ENCODE measurements around the gene GPAM. TPM values are rescaled to one million over a fixed set of nuclear protein-coding genes. Genes with fewer than 3 reads are reported as not detected.

The GPAM gene
- total and polyA plus RNA-seq, 2 donors from 2014 or later = 4.0 to 9.9 TPM

- Histone ChIP-seq H3K27ac (ENCODE audit: low read depth in 2 of 2, low read length in 2 of 2) (no peak overlapping the region), H3K36me3 (ENCODE audit: control insufficient read depth in 2 of 3, insufficient read depth in 3 of 3, low read length in 3 of 3) (no peaks in the 10 kb centered on the region), H3K4me1 (ENCODE audit: control insufficient read depth in 2 of 3, insufficient read depth in 2 of 3, low read depth in 1 of 3, low read length in 3 of 3) (no peaks in the 10 kb centered on the region), H3K9ac (ENCODE audit: low read length in 3 of 3) (no peak overlapping the region), H3K4me3 (ENCODE audit: low read length in 3 of 3) (no peak overlapping the region), H3K27me3 (ENCODE audit: control insufficient read depth, insufficient read depth, low read length) (peaks cover 3% of the 10 kb centered on the region), H3K9me3 (ENCODE audit: control insufficient read depth in 2 of 3, insufficient read depth in 1 of 3, low read length in 3 of 3) (no peaks in the 10 kb centered on the region)
- TF ChIP-seq CTCF (IDR thresholded peaks at IDR 0.05; ENCODE audit: borderline replicate concordance, extremely low read depth, insufficient read depth) = no peak
- FAIRE-seq = no peak
- DNase-seq = no peak
- intact Hi-C loops (cut with DNase I) = no loop called here
Measured at GRCh38 chr10:112135604-112136003, 48.0 kb downstream of the GPAM start.

GRCh38 chr10:112132435-112132834 lies 51.1 kb downstream of the GPAM start:
- no peak for FAIRE-seq
- Histone ChIP-seq H3K9me3 (ENCODE audit: control insufficient read depth in 2 of 3, insufficient read depth in 1 of 3, low read length in 3 of 3) (no peaks in the 10 kb centered on the region), H3K27ac (ENCODE audit: low read depth in 2 of 2, low read length in 2 of 2) (no peak overlapping the region), H3K9ac (ENCODE audit: low read length in 3 of 3) (no peak overlapping the region), H3K27me3 (ENCODE audit: control insufficient read depth, insufficient read depth, low read length) (peaks cover 3% of the 10 kb centered on the region), H3K4me1 (ENCODE audit: control insufficient read depth in 2 of 3, insufficient read depth in 2 of 3, low read depth in 1 of 3, low read length in 3 of 3) (no peaks in the 10 kb centered on the region), H3K36me3 (ENCODE audit: control insufficient read depth in 2 of 3, insufficient read depth in 3 of 3, low read length in 3 of 3) (no peaks in the 10 kb centered on the region), H3K4me3 (ENCODE audit: low read length in 3 of 3) (no peak overlapping the region)
- intact Hi-C loops (cut with DNase I) = no loop called here
- DNase-seq = no peak
- no peak for TF ChIP-seq CTCF (IDR thresholded peaks at IDR 0.05; ENCODE audit: borderline replicate concordance, extremely low read depth, insufficient read depth)

- H3K4me1 ChIP-seq (ENCODE audit: control insufficient read depth in 2 of 3, insufficient read depth in 2 of 3, low read depth in 1 of 3, low read length in 3 of 3) = no peaks in the 10 kb centered on the region
- FAIRE-seq (no peak), DNase-seq (no peak)
- intact Hi-C loops (cut with DNase I) = no loop called here
- H3K9me3 ChIP-seq (ENCODE audit: control insufficient read depth in 2 of 3, insufficient read depth in 1 of 3, low read length in 3 of 3) = no peaks in the 10 kb centered on the region
- no peak for TF ChIP-seq CTCF (IDR thresholded peaks at IDR 0.05; ENCODE audit: borderline replicate concordance, extremely low read depth, insufficient read depth)
- no peak overlapping the region for H3K4me3 ChIP-seq (ENCODE audit: low read length in 3 of 3)
- no peaks in the 10 kb centered on the region for H3K36me3 ChIP-seq (ENCODE audit: control insufficient read depth in 2 of 3, insufficient read depth in 3 of 3, low read length in 3 of 3)
- no peak overlapping the region for H3K9ac ChIP-seq (ENCODE audit: low read length in 3 of 3)
- peaks cover 3% of the 10 kb centered on the region for H3K27me3 ChIP-seq (ENCODE audit: control insufficient read depth, insufficient read depth, low read length)
- H3K27ac ChIP-seq (ENCODE audit: low read depth in 2 of 2, low read length in 2 of 2) = no peak overlapping the region
Measured at GRCh38 chr10:112131996-112132395, 51.6 kb downstream of the GPAM start.

- TF ChIP-seq CTCF (IDR thresholded peaks at IDR 0.05; ENCODE audit: borderline replicate concordance, extremely low read depth, insufficient read depth) = no peak
Measured at GRCh38 chr10:112131346-112131745, 52.2 kb downstream of the GPAM start.

More at GRCh38 chr10:112131346-112131745, 52.2 kb downstream of the GPAM start:
- FAIRE-seq = no peak
- DNase-seq = peak in 4 of 5 donors; percentile 57 to 85 (median 70)
- no peaks in the 10 kb centered on the region for H3K4me1 ChIP-seq (ENCODE audit: control insufficient read depth in 2 of 3, insufficient read depth in 2 of 3, low read depth in 1 of 3, low read length in 3 of 3)
- H3K27ac ChIP-seq (ENCODE audit: low read depth in 2 of 2, low read length in 2 of 2) = no peak overlapping the region
- H3K9ac ChIP-seq (ENCODE audit: low read length in 3 of 3) = no peak overlapping the region
- H3K36me3 ChIP-seq (ENCODE audit: control insufficient read depth in 2 of 3, insufficient read depth in 3 of 3, low read length in 3 of 3) = no peaks in the 10 kb centered on the region
- no peak overlapping the region for H3K4me3 ChIP-seq (ENCODE audit: low read length in 3 of 3)
- H3K27me3 ChIP-seq (ENCODE audit: control insufficient read depth, insufficient read depth, low read length) = peaks cover 3% of the 10 kb centered on the region
- no peaks in the 10 kb centered on the region for H3K9me3 ChIP-seq (ENCODE audit: control insufficient read depth in 2 of 3, insufficient read depth in 1 of 3, low read length in 3 of 3)
- intact Hi-C loops (cut with DNase I) = no loop called here
